A549 (cell line): ENCODE measurements around the gene PRKAG2. TPM values are rescaled to one million over a fixed set of nuclear protein-coding genes. Genes with fewer than 3 reads are reported as not detected.

Source experiments
- ATAC-seq, 2 experiments: fragments of 200-7000 bp in 1 of 2; fragments of >200 bp in 1 of 2; cut with Nextera tagmentation in 1 of 2; cut with Tn5 transposase in 1 of 2; 3 replicates each; pipeline versions ENCODE4 v1.8.0 to v1.9.1; 2018 to 2020; ENCODE audit warnings: mild to moderate bottlenecking in 1 of 2, moderate library complexity in 1 of 2
- CTCF ChIA-PET: fragments of 300-600 bp; sonication (Branson Sonifier 250); formaldehyde crosslinking; extraction: SDS; loops from one replicate; lab custom pipeline; 2021; ENCODE audit warnings: antibody characterized with exemption, inconsistent platforms; lab: Yijun Ruan, JAX
- POLR2A ChIA-PET: fragments of 350-600 bp; formaldehyde crosslinking; extraction: SDS; loops from one replicate; lab custom pipeline; 2021; ENCODE audit warnings: antibody characterized with exemption, inconsistent platforms; lab: Yijun Ruan, JAX
- DNase-seq, 2 experiments: peaks; one replicate each; pipeline versions ENCODE4 v3.0.0 to v3.0.0-alpha.2; 2011 to 2016; ENCODE audit warnings: low read depth in 1 of 2, low spot score in 1 of 2
- FAIRE-seq: peaks from 2 replicates; lab custom pipeline; 2011; peaks lifted over from hg19 to GRCh38; lab: Jason Lieb, UNC
- H3K27ac ChIP-seq, 2 experiments: fragments of >200 bp; sonication (Bioruptor Twin); formaldehyde crosslinking; 3 replicates each; pipeline ENCODE4 v1.5.1; 2016 to 2017
- H3K4me1 ChIP-seq: fragments of >200 bp; sonication (Bioruptor Twin); formaldehyde crosslinking; 3 replicates; pipeline ENCODE4 v1.6.1; 2016
- H3K4me2 ChIP-seq: fragments of >200 bp; sonication (Bioruptor Twin); formaldehyde crosslinking; 3 replicates; pipeline ENCODE4 v1.6.1; 2016
- H3K4me3 ChIP-seq: fragments of >200 bp; sonication (Bioruptor Twin); formaldehyde crosslinking; 3 replicates; pipeline ENCODE4 v1.5.1; 2016
- H3K9me3 ChIP-seq: fragments of >200 bp; sonication (Bioruptor Twin); formaldehyde crosslinking; 3 replicates; pipeline ENCODE4 v1.6.1; 2016
- ATOH8 ChIP-seq: fragments of 250-450 bp; sonication (Bioruptor Pico); IDR thresholded peaks from 2 replicates; pipeline ENCODE4 v1.5.0; 2020; ENCODE audit warnings: low read depth, mild to moderate bottlenecking, moderate library complexity
- CBX8 ChIP-seq: fragments of 200-600 bp; sonication (generic); IDR thresholded peaks from 2 replicates; pipeline ENCODE4 v1.6.1; 2016
- ELK1 ChIP-seq: fragments of 150-350 bp; IDR thresholded peaks from 2 replicates; pipeline ENCODE4 v1.6.1; 2014; ENCODE audit warnings: low read depth, mild to moderate bottlenecking, low read length
- EP300 ChIP-seq, 2 experiments: fragments of >200 bp; sonication (Bioruptor Twin); formaldehyde crosslinking; IDR thresholded peaks; 2 replicates in 1 of 2; 3 replicates in 1 of 2; pipeline ENCODE4 v1.6.1; 2016 to 2017
- HDAC2 ChIP-seq: fragments of 200-600 bp; sonication (generic); IDR thresholded peaks from 2 replicates; pipeline ENCODE4 v1.6.1; 2016
- HEYL ChIP-seq: fragments of 250-450 bp; sonication (Bioruptor Pico); IDR thresholded peaks from 2 replicates; pipeline ENCODE4 v1.8.0; 2021; ENCODE audit warnings: mild to moderate bottlenecking, moderate library complexity
- HMGXB4 ChIP-seq: fragments of 250-450 bp; sonication (Bioruptor Pico); IDR thresholded peaks from 2 replicates; pipeline ENCODE4 v1.5.0; 2021; ENCODE audit warnings: mild to moderate bottlenecking, moderate library complexity, borderline replicate concordance
- HOXB5 ChIP-seq: fragments of 250-450 bp; sonication (Bioruptor Pico); IDR thresholded peaks from 2 replicates; pipeline ENCODE4 v1.5.0; 2020; ENCODE audit warnings: mild to moderate bottlenecking, moderate library complexity
- MAFK ChIP-seq: fragments of 450-650 bp; IDR thresholded peaks from 2 replicates; pipeline ENCODE4 v1.6.1; 2014; ENCODE audit not compliant: partially characterized antibody
- MYC ChIP-seq: IDR thresholded peaks from 2 replicates; pipeline ENCODE4 v1.6.1; 2012; ENCODE audit warnings: mild to moderate bottlenecking, inconsistent platforms, low read length, improper control_type of control experiment, borderline replicate concordance
- NPAS2 ChIP-seq: fragments of 250-450 bp; sonication (Bioruptor Pico); IDR thresholded peaks from 2 replicates; pipeline ENCODE4 v1.8.0; 2022; ENCODE audit warnings: mild to moderate bottlenecking, moderate library complexity, borderline replicate concordance
- PBX3 ChIP-seq: IDR thresholded peaks from 2 replicates; pipeline ENCODE4 v1.6.1; 2012
- POLR2A ChIP-seq: IDR thresholded peaks from 2 replicates; pipeline ENCODE4 v1.6.1; 2012; ENCODE audit warnings: mild to moderate bottlenecking, low read length
- REST ChIP-seq: fragments of 200-600 bp; sonication (generic); IDR thresholded peaks from 2 replicates; pipeline ENCODE4 v1.6.1; 2016; ENCODE audit warnings: antibody characterized with exemption, mild to moderate bottlenecking, moderate library complexity
- RNF2 ChIP-seq: fragments of 200-600 bp; sonication (generic); IDR thresholded peaks from 2 replicates; pipeline ENCODE4 v1.6.1; 2016; ENCODE audit warnings: low read depth, mild to moderate bottlenecking, antibody characterized with exemption, moderate library complexity, borderline replicate concordance
- TFCP2L1 ChIP-seq: fragments of 250-450 bp; sonication (Bioruptor Pico); IDR thresholded peaks from 2 replicates; pipeline ENCODE4 v1.5.0; 2021; ENCODE audit warnings: mild to moderate bottlenecking
- USF2 ChIP-seq: fragments of 450-650 bp; IDR thresholded peaks from 2 replicates; pipeline ENCODE4 v1.6.1; 2014; ENCODE audit warnings: antibody characterized with exemption
- ZC3H11A ChIP-seq: fragments of 450-650 bp; IDR thresholded peaks from 2 replicates; pipeline ENCODE4 v1.6.1; 2014; ENCODE audit warnings: antibody characterized with exemption, mild to moderate bottlenecking
- ZSCAN20 ChIP-seq: fragments of 250-450 bp; sonication (Bioruptor Pico); IDR thresholded peaks from 2 replicates; pipeline ENCODE4 v1.8.0; 2022; ENCODE audit warnings: mild to moderate bottlenecking, moderate library complexity
- WGBS: methylation state at CpG from one replicate; pipeline ENCODE4 v1.1.6; 2017; ENCODE audit errors: missing lambda C conversion rate; 5-methylcytosine and 5-hydroxymethylcytosine counted together
- polyA plus RNA-seq, 4 experiments: library from polyadenylated mRNA; depleted of rRNA in 3 of 4; stranded (reverse); fragments of >200 nt; fragmentation: RNase III in 1 of 4; extraction: RNeasy Plus Mini Kit Qiagen cat#74134 plus additional on column Dnase treatment in 1 of 4; gene quantifications; 2 replicates in 3 of 4; 3 replicates in 1 of 4; pipeline ENCODE4 v1.2.3, GENCODE V29; 2011 to 2017

The PRKAG2 gene
- polyA plus RNA-seq, 2 of the 4 experiments (the other 2 are of a cell fraction): 26.5 to 31.7 TPM

GRCh38 chr7:151671514-151671913 lies 205.4 kb downstream of the PRKAG2 start (continued):
- TF ChIP-seq REST (no peak), POLR2A (no peak), USF2 (no peak), ZSCAN20 (no peak)

GRCh38 chr7:151669762-151670161 lies 207.2 kb downstream of the PRKAG2 start:
- POLR2A ChIA-PET: no interaction called here
- no peak for TF ChIP-seq HDAC2
- TF ChIP-seq HOXB5 (CRISPR knock-in tag): no peak
- TF ChIP-seq ZC3H11A: no peak
- TF ChIP-seq ATOH8 (CRISPR knock-in tag): no peak
- TF ChIP-seq ELK1: no peak
- TF ChIP-seq POLR2A: no peak
- TF ChIP-seq EP300 (IDR thresholded peaks at IDR 0.05): no peak
- TF ChIP-seq RNF2: no peak
- TF ChIP-seq, all 56 proteins: peak for 0
- no peak for DNase-seq
- no peak for ATAC-seq
- CTCF ChIA-PET: interaction anchor here (0.9 to 1.4 kb wide), 4 partner anchors 12 to 89 kb away, joined by 3 to 7 read pairs (median 4); no protein-coding TSS in a partner anchor
- H3K4me2 ChIP-seq: no peak overlapping the region
- WGBS: 84% methylated on average over 2 of the region's 2 CpGs
- no peak for FAIRE-seq
- H3K4me3 ChIP-seq: no peak overlapping the region
- H3K4me1 ChIP-seq: no peaks in the 10 kb centered on the region
- H3K27ac ChIP-seq: no peak overlapping the region
- 0 out of 3 replicates have a peak, but pooled peaks cover 2% of the 10 kb centered on the region for H3K9me3 ChIP-seq

GRCh38 chr7:151666886-151667285 lies 210.0 kb downstream of the PRKAG2 start:
- H3K9me3 ChIP-seq: 0 out of 3 replicates have a peak, but pooled peaks cover 2% of the 10 kb centered on the region
- 0 out of 3 replicates have a peak, but pooled peaks cover under 1% of the 10 kb centered on the region for H3K4me1 ChIP-seq
- 69% methylated on average over 3 of the region's 3 CpGs for WGBS
- DNase-seq: no peak
- ChIA-PET POLR2A (no interaction called here), CTCF (interaction anchor here (1.4 to 1.6 kb wide), 4 partner anchors 10 to 27 kb away, joined by 3 to 4 read pairs (median 3); no protein-coding TSS in a partner anchor)
- no peak overlapping the region for H3K4me2 ChIP-seq
- no peak overlapping the region for H3K27ac ChIP-seq
- no peak for FAIRE-seq
- no peak overlapping the region for H3K4me3 ChIP-seq
- no peak for ATAC-seq
- TF ChIP-seq TFCP2L1 (no peak), REST (no peak), PBX3 (no peak), MAFK (no peak), HMGXB4 (CRISPR knock-in tag) (no peak), MYC (no peak), HEYL (CRISPR knock-in tag) (no peak), CBX8 (no peak), RNF2 (no peak), NPAS2 (CRISPR knock-in tag) (no peak)
